GM23338 (cell line): ENCODE measurements around the gene YBEY. TPM values are rescaled to one million over a fixed set of nuclear protein-coding genes. Genes with fewer than 3 reads are reported as not detected.

Experiments used
- ATAC-seq: fragments of 200-7000 bp; cut with Tn5 transposase; 3 replicates; pipeline ENCODE4 v1.9.1; 2020
- DNase-seq: peaks from one replicate; pipeline ENCODE4 v3.0.0-alpha.2; 2015; ENCODE audit warnings: low spot score
- H2AFZ ChIP-seq: fragments of 200-600 bp; sonication (generic); 2 replicates; pipeline ENCODE4 v1.8.0; 2016; ENCODE audit warnings: antibody characterized with exemption, mild to moderate bottlenecking, moderate library complexity
- H3F3A ChIP-seq: fragments of 200-600 bp; sonication (generic); replicated peaks from 2 replicates; pipeline ENCODE4 v1.8.0; 2017; ENCODE audit warnings: antibody characterized with exemption, mixed run types, low read depth
- H3K27ac ChIP-seq: fragments of 200-600 bp; sonication (generic); 2 replicates; pipeline ENCODE4 v1.6.1; 2016; ENCODE audit warnings: low read depth
- H3K27me3 ChIP-seq: fragments of 200-600 bp; sonication (generic); 2 replicates; pipeline ENCODE4 v1.8.0; 2016; ENCODE audit warnings: mild to moderate bottlenecking, mixed run types, moderate library complexity; ENCODE audit not compliant: insufficient read depth
- H3K36me3 ChIP-seq: fragments of 200-600 bp; sonication (generic); 2 replicates; pipeline ENCODE4 v1.8.0; 2016; ENCODE audit warnings: mild to moderate bottlenecking; ENCODE audit not compliant: insufficient read depth
- H3K4me1 ChIP-seq: fragments of 200-600 bp; sonication (generic); 2 replicates; pipeline ENCODE4 v1.8.0; 2016; ENCODE audit warnings: mild to moderate bottlenecking, moderate library complexity; ENCODE audit not compliant: insufficient read depth
- H3K4me2 ChIP-seq: fragments of 200-600 bp; sonication (generic); 2 replicates; pipeline ENCODE4 v1.7.1; 2017; ENCODE audit warnings: mixed run types
- H3K4me3 ChIP-seq: fragments of 200-600 bp; sonication (generic); 2 replicates; pipeline ENCODE4 v1.6.1; 2016; ENCODE audit warnings: mixed run types
- H3K79me2 ChIP-seq: fragments of 200-600 bp; sonication (generic); replicated peaks from 2 replicates; pipeline ENCODE4 v1.8.0; 2017; ENCODE audit warnings: mild to moderate bottlenecking; ENCODE audit not compliant: insufficient read depth
- H3K9me2 ChIP-seq: fragments of 200-600 bp; sonication (generic); 2 replicates; pipeline ENCODE4 v1.8.0; 2017; ENCODE audit not compliant: insufficient read depth
- H4K20me1 ChIP-seq: fragments of 200-600 bp; sonication (generic); replicated peaks from 2 replicates; pipeline ENCODE4 v1.8.0; 2017; ENCODE audit warnings: mild to moderate bottlenecking; ENCODE audit not compliant: insufficient read depth
- H3K27ac Mint-ChIP-seq: 2 replicates; pipeline ENCODE4 v1.8.0; 2020; ENCODE audit warnings: inconsistent platforms, mild to moderate bottlenecking, moderate library complexity, mixed read lengths
- H3K27me3 Mint-ChIP-seq: 3 replicates; pipeline ENCODE4 v1.8.0; 2022; ENCODE audit warnings: low read depth, mild to moderate bottlenecking, moderate library complexity, mixed read lengths, inconsistent platforms; ENCODE audit not compliant: insufficient read depth, poor library complexity
- H3K36me3 Mint-ChIP-seq: 3 replicates; pipeline ENCODE4 v1.8.0; 2021; ENCODE audit warnings: low read depth, mild to moderate bottlenecking, inconsistent platforms, moderate library complexity, mixed read lengths
- H3K4me1 Mint-ChIP-seq: 3 replicates; pipeline ENCODE4 v1.8.0; 2020; ENCODE audit warnings: mild to moderate bottlenecking, inconsistent platforms, mixed read lengths
- H3K4me3 Mint-ChIP-seq: 3 replicates; pipeline ENCODE4 v1.8.0; 2021; ENCODE audit warnings: moderate library complexity, mild to moderate bottlenecking, inconsistent platforms, mixed read lengths
- H3K9me3 Mint-ChIP-seq: 3 replicates; pipeline ENCODE4 v1.8.0; 2020; ENCODE audit warnings: moderate library complexity, mild to moderate bottlenecking, inconsistent platforms, mixed read lengths
- CREB1 ChIP-seq: fragments of 250-450 bp; sonication (Bioruptor Pico); IDR thresholded peaks from 2 replicates; pipeline ENCODE4 v1.5.0; 2020; ENCODE audit warnings: low read depth, mild to moderate bottlenecking, moderate library complexity
- EZH2 ChIP-seq: fragments of 200-600 bp; sonication (generic); IDR thresholded peaks from one replicate; pipeline ENCODE4 v1.8.0; 2017; ENCODE audit warnings: antibody characterized with exemption, mild to moderate bottlenecking, low read depth; ENCODE audit not compliant: unreplicated experiment
- EZH2phosphoT487 ChIP-seq: fragments of 200-600 bp; sonication (generic); IDR thresholded peaks from one replicate; pipeline ENCODE4 v1.8.1; 2018; ENCODE audit warnings: antibody characterized with exemption; ENCODE audit not compliant: unreplicated experiment
- NANOG ChIP-seq: IDR thresholded peaks from 2 replicates; pipeline ENCODE4 v1.6.1; 2016; ENCODE audit warnings: antibody characterized with exemption, borderline replicate concordance
- POLR2AphosphoS5 ChIP-seq: IDR thresholded peaks from 2 replicates; pipeline ENCODE4 v1.6.1; 2016; ENCODE audit warnings: antibody characterized with exemption, low read depth
- STAT1 ChIP-seq: IDR thresholded peaks from one replicate; pipeline ENCODE4 v1.6.1; 2016; ENCODE audit warnings: antibody characterized with exemption; ENCODE audit not compliant: unreplicated experiment
- ZNF114 ChIP-seq: fragments of 250-450 bp; sonication (Bioruptor Pico); IDR thresholded peaks from 2 replicates; pipeline ENCODE4 v1.5.0; 2020; ENCODE audit warnings: mild to moderate bottlenecking, moderate library complexity
- ZNF331 ChIP-seq: fragments of 250-450 bp; sonication (Bioruptor Pico); IDR thresholded peaks from 2 replicates; pipeline ENCODE4 v1.5.0; 2020; ENCODE audit warnings: low read depth, mild to moderate bottlenecking, moderate library complexity
- polyA plus RNA-seq: library from polyadenylated mRNA; unstranded; fragments of >200 nt; fragmentation: Nextera tagmentation; extraction: Ambion mirVana; gene quantifications from 2 replicates; pipeline ENCODE4 v1.2.1, GENCODE V29; 2016
- total RNA-seq: library from RNA; depleted of rRNA; stranded (reverse); fragments of >200 nt; shearing (Covaris generic); gene quantifications from 2 replicates; pipeline ENCODE4 v1.2.3, GENCODE V29; 2014
- TF ChIP-seq, protein P1 (sequence below), 2 experiments: fragments of 200-600 bp in 1 of 2; sonication (generic) in 1 of 2; conservative IDR thresholded peaks; 2 replicates each; pipeline versions ENCODE4 v1.5.1 to v1.6.1; 2016 to 2017; ENCODE audit warnings: antibody characterized with exemption in 2 of 2, low read depth in 2 of 2, mild to moderate bottlenecking in 2 of 2, moderate library complexity in 1 of 2
- TF ChIP-seq, protein P2 (sequence below): IDR thresholded peaks from 2 replicates; pipeline ENCODE4 v1.6.1; 2016; ENCODE audit warnings: antibody characterized with exemption
- TF ChIP-seq, protein P3 (sequence below): fragments of 250-450 bp; sonication (Bioruptor Pico); IDR thresholded peaks from 2 replicates; pipeline ENCODE4 v1.5.0; 2020; ENCODE audit warnings: mild to moderate bottlenecking, moderate library complexity

Gene YBEY
- total and polyA plus RNA-seq, 2 experiments from 2014 or later: 28.1 to 31.8 TPM

DNA sequence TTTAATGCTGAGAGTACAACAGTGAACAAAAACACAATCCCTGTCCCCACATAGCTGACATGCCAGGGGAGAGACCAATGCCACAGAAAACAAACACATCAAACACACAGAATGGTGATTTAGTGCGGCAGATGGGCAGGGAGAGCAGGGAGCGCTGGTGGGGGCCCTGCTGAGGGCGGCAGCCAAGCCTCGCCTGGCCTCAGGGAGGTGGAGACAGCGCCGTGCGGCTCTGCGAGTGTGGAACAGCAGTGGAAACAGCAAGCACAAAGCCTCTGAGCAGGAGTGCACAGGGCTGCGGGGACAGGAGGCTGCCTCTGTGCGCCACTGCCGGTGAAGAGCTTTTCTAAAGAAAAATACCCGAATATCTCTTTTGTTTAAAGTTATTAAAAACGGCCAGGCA lies 17.8 kb upstream of the YBEY start (continued):
- TF ChIP-seq EZH2phosphoT487 (no peak), ZNF114 (CRISPR knock-in tag) (no peak)

DNA sequence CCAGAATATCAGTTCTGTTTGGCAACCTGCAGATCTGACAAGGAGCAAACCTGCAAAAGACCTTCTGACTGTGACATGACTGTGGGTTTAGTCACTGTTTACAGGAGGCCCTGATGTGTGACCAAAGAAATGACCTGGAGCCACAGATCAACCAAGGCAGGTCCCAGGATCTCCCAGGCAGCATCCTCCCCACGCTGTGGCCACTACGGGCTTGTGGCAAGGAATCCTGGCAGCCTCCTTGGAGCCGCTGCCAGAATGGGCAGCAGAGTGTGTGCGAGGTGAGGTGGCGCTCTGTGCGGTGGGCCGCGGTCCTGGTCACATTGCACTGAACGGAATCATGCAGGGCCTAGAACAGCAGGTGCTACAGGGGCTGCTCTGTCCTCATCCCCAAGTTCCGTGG lies 16.7 kb upstream of the YBEY start:
- H3K27ac ChIP-seq: no peak overlapping the region
- H3K79me2 ChIP-seq: no peaks in the 10 kb centered on the region
- 0 out of 2 replicates have a peak, but pooled peaks cover 6% of the 10 kb centered on the region for H3F3A ChIP-seq
- Mint-ChIP-seq H3K27ac (no peak overlapping the region), H3K27me3 (peaks cover 8% of the 10 kb centered on the region), H3K4me3 (no peak overlapping the region), H3K9me3 (no peaks in the 10 kb centered on the region), H3K4me1 (no peaks in the 10 kb centered on the region; the same call in 2 of the 3 replicates), H3K36me3 (peaks cover 80% of the 10 kb centered on the region)
- TF ChIP-seq, protein P1, sequence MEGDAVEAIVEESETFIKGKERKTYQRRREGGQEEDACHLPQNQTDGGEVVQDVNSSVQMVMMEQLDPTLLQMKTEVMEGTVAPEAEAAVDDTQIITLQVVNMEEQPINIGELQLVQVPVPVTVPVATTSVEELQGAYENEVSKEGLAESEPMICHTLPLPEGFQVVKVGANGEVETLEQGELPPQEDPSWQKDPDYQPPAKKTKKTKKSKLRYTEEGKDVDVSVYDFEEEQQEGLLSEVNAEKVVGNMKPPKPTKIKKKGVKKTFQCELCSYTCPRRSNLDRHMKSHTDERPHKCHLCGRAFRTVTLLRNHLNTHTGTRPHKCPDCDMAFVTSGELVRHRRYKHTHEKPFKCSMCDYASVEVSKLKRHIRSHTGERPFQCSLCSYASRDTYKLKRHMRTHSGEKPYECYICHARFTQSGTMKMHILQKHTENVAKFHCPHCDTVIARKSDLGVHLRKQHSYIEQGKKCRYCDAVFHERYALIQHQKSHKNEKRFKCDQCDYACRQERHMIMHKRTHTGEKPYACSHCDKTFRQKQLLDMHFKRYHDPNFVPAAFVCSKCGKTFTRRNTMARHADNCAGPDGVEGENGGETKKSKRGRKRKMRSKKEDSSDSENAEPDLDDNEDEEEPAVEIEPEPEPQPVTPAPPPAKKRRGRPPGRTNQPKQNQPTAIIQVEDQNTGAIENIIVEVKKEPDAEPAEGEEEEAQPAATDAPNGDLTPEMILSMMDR (conservative IDR thresholded peaks at IDR 0.05; ENCODE audit: low read depth in 2 of 2): no peak
- no peak for TF ChIP-seq ZNF331
- no peak for TF ChIP-seq ZNF114 (CRISPR knock-in tag)
- TF ChIP-seq, protein P2, sequence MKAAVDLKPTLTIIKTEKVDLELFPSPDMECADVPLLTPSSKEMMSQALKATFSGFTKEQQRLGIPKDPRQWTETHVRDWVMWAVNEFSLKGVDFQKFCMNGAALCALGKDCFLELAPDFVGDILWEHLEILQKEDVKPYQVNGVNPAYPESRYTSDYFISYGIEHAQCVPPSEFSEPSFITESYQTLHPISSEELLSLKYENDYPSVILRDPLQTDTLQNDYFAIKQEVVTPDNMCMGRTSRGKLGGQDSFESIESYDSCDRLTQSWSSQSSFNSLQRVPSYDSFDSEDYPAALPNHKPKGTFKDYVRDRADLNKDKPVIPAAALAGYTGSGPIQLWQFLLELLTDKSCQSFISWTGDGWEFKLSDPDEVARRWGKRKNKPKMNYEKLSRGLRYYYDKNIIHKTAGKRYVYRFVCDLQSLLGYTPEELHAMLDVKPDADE: no peak
- no peak for TF ChIP-seq NANOG
- no peak for TF ChIP-seq CREB1 (CRISPR knock-in tag)
- no peak for TF ChIP-seq POLR2AphosphoS5
- no peak for TF ChIP-seq EZH2
- TF ChIP-seq STAT1: no peak
- TF ChIP-seq, protein P3, sequence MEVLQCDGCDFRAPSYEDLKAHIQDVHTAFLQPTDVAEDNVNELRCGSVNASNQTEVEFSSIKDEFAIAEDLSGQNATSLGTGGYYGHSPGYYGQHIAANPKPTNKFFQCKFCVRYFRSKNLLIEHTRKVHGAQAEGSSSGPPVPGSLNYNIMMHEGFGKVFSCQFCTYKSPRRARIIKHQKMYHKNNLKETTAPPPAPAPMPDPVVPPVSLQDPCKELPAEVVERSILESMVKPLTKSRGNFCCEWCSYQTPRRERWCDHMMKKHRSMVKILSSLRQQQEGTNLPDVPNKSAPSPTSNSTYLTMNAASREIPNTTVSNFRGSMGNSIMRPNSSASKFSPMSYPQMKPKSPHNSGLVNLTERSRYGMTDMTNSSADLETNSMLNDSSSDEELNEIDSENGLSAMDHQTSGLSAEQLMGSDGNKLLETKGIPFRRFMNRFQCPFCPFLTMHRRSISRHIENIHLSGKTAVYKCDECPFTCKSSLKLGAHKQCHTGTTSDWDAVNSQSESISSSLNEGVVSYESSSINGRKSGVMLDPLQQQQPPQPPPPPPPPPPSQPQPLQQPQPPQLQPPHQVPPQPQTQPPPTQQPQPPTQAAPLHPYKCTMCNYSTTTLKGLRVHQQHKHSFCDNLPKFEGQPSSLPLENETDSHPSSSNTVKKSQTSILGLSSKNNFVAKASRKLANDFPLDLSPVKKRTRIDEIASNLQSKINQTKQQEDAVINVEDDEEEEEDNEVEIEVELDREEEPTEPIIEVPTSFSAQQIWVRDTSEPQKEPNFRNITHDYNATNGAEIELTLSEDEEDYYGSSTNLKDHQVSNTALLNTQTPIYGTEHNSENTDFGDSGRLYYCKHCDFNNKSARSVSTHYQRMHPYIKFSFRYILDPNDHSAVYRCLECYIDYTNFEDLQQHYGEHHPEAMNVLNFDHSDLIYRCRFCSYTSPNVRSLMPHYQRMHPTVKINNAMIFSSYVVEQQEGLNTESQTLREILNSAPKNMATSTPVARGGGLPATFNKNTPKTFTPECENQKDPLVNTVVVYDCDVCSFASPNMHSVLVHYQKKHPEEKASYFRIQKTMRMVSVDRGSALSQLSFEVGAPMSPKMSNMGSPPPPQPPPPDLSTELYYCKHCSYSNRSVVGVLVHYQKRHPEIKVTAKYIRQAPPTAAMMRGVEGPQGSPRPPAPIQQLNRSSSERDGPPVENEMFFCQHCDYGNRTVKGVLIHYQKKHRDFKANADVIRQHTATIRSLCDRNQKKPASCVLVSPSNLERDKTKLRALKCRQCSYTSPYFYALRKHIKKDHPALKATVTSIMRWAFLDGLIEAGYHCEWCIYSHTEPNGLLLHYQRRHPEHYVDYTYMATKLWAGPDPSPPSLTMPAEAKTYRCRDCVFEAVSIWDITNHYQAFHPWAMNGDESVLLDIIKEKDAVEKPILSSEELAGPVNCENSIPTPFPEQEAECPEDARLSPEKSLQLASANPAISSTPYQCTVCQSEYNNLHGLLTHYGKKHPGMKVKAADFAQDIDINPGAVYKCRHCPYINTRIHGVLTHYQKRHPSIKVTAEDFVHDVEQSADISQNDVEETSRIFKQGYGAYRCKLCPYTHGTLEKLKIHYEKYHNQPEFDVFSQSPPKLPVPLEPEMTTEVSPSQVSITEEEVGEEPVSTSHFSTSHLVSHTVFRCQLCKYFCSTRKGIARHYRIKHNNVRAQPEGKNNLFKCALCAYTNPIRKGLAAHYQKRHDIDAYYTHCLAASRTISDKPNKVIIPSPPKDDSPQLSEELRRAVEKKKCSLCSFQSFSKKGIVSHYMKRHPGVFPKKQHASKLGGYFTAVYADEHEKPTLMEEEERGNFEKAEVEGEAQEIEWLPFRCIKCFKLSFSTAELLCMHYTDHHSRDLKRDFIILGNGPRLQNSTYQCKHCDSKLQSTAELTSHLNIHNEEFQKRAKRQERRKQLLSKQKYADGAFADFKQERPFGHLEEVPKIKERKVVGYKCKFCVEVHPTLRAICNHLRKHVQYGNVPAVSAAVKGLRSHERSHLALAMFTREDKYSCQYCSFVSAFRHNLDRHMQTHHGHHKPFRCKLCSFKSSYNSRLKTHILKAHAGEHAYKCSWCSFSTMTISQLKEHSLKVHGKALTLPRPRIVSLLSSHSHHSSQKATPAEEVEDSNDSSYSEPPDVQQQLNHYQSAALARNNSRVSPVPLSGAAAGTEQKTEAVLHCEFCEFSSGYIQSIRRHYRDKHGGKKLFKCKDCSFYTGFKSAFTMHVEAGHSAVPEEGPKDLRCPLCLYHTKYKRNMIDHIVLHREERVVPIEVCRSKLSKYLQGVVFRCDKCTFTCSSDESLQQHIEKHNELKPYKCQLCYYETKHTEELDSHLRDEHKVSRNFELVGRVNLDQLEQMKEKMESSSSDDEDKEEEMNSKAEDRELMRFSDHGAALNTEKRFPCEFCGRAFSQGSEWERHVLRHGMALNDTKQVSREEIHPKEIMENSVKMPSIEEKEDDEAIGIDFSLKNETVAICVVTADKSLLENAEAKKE (CRISPR knock-in tag): no peak
- H3K4me1 ChIP-seq: no peaks in the 10 kb centered on the region
- H2AFZ ChIP-seq: no peak overlapping the region
- peaks cover 38% of the 10 kb centered on the region for H3K36me3 ChIP-seq
- no peaks in the 10 kb centered on the region for H3K9me2 ChIP-seq
- no peak overlapping the region for H3K4me3 ChIP-seq
- no peak for DNase-seq
- no peak for ATAC-seq
- H3K27me3 ChIP-seq: no peaks in the 10 kb centered on the region
- H3K4me2 ChIP-seq: no peak overlapping the region
- peaks cover 10% of the 10 kb centered on the region; the same call in 1 of the 2 replicates for H4K20me1 ChIP-seq
